Esophagus squamous epithelium (tissue), 4 donors: ENCODE measurements around the gene PLCD1.

Source experiments
- CTCF ChIP-seq, 6 experiments: fragments of 450-650 bp in 4 of 6; fragments of 200-600 bp in 2 of 6; sonication (generic) in 2 of 6; IDR thresholded peaks; one replicate each; pipeline ENCODE4 v1.5.1; 2016 to 2019; ENCODE audit warnings: antibody characterized with exemption in 6 of 6, mild to moderate bottlenecking in 4 of 6, moderate library complexity in 4 of 6
- POLR2A ChIP-seq, 4 donors: fragments of 450-650 bp; IDR thresholded peaks; one replicate each; pipeline ENCODE4 v1.6.1; 2017; ENCODE audit warnings: antibody characterized with exemption in 4 of 4, mild to moderate bottlenecking in 4 of 4, moderate library complexity in 3 of 4

- TF ChIP-seq CTCF (IDR thresholded peaks at IDR 0.05) (no peak), POLR2A (IDR thresholded peaks at IDR 0.05) (no peak)
Observed at GRCh38 chr3:37984596-37984995, 44.8 kb downstream of the PLCD1 start.
